Measurements from ENCODE around the gene TSPAN18.
A peak's percentile ranks its signal among the peaks of the same experiment; 100 is the strongest.

TSPAN18 gene

DNA sequence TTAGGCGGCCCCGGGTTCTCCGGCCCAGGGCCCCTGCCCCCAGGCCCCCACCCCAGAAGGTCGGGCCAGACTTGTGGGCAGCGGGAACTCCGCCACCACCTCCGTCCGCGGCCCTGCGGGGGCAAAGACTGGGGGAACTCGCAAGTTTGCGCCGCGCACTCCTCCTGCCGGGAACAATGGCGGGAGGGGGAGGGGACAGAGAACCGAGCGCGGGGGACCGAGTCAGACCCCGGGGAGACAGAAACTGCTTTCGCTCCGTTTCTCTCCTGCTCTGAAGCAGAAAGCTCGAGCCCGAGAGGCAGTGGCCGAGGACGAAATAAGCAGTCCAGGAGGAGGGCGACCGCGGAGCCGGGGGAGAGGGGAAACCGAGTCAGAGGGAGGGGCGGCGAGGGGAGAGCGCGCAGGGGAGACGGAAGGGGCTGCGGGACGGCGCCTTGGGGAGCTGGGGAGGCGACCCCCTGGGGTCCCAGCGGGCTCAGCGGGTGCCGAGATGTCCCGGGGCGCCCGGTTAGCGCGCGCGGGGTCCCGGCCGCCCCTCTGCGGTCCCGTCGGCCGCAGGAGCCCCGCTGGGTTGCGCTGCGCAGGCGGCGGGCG lies 223.4 kb downstream of the TSPAN18 start:
- DNase-seq = no peak

DNA sequence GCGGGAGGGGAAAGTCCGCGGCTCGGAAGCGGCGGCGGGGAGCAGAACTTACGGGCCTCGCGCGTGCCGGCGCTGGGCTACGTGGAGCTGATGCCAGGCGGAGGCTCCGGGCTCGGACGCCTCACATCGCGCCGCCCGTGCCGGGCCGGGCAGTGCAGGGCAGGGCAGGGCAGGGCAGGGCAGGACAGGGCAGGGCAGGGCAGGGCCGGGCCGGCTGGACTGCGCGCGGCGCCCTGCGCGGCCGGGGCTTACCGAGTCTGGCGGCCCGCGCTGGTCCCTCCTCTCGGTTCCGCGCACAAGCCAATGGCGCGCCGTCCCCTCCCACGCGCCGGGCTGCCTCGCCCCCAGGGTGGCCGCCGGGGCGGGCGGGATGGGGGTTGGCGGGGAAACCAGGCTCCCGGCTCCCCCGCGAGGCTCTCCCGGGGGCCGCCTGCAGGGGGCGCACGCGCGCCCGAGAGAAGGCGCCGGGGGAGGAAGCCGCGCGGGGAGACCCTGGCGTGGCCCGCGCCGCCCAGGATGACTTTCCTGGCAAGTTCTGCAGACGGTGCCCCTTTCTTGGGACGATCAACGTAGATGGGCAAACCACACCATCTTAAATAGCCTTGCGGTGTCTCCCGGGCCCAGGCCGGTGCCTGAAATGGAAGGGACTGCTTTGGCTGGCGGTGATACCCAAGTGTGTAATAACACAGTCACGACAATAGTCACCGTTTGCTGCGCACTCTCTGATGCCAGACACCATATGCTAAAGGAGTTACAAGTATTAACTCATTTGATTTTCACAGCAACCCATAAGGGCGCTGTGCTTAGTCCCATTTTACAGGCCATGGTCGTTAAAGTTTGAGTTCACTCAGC lies 224.1 kb downstream of the TSPAN18 start, which contains the start of gene TP53I11:
TP53I11 (minus strand) TSS at position 259 of the 852 bp plus-strand sequence. CDS start 12,548 bp downstream, outside the sequence.
- DNase-seq = peak; percentile 84

DNA sequence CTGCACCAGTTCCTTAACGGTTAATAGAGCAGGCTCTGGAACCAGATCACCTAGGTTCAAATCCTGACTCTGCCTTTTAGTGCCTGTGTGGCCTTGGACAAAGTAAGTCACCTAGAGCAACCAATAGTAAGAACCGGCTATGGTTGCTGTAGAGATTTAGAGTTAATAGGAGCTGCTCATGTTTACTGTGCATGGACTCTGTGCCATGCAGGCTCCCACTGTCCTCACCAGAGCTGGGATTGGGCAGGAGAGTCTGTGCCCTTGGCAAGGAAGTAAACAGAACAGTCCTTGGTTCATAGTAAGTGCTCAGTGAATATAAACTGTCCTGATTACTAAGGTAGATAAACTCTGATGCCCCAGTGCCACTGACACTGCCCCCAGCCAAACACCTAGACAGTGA lies 225.3 kb downstream of the TSPAN18 start:
- DNase-seq = no peak

DNA sequence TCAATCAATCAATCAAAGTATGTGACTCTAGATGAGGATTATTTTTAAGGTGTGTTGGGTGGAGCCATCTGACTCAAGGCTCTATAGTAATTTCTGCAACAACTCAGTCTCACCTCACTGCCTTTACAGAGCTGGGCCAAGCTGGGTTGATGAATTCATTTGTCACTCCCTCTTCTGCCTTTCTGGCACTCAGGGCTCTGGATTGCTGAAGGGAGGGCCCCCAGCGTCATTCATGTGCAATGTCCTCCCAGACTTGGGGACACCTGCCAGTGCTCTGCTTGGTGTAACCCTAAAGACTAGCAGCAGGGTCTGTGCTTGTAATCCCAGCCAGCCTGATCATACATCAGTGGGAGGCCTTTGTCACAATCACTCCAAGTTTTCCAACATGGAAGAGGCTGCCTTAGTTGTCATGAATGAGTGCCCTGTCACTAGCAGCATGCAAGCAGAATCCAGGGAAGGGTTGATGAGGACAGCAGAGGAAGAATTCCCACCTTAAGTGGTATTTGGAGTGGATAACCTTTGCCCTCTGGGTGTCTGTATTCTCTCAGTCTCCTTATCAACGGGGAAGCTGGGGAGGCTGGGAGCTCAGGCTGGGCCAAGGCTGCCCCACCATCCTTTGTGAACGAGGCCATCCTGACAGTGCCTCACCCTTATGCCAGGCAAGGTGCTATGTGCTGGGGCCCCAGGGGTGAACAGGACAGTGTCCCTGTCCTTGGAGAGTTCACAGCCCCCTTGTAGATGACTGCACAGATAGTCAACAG lies 225.9 kb downstream of the TSPAN18 start:
- DNase-seq = no peak

DNA sequence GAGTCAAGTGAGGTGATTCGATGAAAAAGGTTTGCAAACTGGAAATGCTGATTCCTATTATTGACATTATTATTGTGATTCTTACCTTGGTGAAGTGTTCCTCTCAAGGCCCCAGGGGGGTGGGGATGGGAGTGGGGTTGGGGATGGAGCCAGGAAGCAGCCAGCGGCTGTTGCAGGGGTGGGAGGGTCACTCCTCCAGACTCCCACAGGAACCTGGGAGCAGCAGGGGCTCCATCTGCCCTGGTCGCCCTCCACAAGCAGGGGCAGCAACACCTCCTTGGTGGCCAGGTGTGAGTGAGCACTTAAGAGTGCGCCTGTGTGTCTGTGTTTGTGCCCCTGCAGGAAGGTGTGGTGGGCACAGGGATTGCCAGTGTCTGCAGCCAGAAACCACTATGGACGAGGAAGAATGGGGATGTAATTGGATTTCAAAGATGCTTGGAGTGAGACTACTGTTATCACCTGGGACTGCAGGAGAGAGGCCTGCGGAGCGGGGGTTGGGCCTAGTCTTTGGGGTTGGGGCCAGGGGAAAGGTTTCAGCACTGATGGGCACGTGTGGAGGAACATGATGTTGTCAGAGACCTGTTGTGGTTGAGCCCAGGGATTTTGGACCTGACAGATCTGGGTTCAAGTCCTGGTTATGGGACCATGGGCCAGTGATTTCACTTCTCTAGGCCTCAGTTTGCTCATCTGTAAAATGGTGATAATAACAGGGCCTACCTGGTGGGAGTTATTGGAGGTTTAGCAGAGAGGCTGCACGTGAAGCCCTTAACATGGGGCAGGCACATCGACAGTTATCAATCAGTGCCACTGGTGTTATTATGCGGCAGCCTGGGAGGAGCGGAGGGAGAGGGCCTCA lies 227.5 kb downstream of the TSPAN18 start:
- no peak for DNase-seq

DNA sequence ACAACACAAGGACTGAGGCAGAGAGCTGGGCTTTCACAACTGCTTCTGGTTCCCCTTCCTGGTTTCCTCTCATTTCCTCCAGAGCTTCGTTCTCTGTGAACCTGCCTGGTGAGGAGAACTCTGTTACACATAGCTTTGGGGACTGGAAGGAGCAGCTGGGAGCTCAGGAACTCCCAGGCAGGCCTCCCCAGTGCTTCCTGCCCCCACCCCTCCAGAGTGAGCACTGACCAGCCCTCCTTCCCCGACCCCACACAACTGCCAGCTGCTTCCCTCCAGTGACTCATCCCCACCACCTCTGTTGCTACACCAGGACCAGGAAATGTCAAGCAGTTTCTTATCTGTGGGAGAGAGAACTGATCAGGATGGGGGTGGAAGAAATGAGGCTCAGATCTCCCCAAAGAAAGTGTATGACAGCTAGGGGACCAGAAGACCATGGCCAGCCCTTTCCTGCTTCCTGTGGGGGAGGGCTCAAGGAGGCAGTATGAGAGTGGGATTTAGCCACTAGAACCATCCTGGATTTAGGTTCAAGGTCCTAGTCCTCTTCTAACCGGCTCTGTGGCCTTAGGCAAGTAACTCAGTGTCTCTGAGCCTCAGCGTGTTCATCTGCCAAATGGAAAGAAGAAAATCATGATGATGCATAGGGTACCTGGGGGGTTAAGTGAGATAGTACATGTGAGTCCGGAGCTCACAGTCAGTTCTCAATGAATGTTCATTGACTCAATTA lies 228.4 kb downstream of the TSPAN18 start:
- DNase-seq = no peak

DNA sequence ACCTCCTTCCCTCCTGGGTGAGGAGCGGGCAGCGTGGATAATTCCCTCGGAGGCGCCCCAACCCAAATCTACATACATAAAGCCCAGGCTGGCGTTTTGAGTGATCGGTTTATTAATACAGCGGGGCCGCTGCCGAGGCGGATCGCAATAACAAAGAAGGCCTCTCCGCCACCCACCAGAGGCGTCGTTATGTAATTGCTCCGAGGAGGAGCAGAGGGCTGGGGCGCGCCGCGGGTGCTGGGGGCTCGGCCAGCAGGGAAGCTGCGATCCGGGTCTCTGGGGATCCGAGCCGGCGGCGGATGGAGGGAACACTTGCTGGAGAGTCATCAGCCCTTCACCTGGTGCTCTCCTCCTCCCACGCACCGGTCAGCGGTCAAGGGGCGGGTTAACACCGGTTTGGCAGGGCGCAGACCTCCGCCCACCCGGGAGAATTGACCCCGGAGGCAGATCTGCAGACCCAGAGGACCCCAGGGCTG lies 230.3 kb downstream of the TSPAN18 start:
- no peak for DNase-seq

DNA sequence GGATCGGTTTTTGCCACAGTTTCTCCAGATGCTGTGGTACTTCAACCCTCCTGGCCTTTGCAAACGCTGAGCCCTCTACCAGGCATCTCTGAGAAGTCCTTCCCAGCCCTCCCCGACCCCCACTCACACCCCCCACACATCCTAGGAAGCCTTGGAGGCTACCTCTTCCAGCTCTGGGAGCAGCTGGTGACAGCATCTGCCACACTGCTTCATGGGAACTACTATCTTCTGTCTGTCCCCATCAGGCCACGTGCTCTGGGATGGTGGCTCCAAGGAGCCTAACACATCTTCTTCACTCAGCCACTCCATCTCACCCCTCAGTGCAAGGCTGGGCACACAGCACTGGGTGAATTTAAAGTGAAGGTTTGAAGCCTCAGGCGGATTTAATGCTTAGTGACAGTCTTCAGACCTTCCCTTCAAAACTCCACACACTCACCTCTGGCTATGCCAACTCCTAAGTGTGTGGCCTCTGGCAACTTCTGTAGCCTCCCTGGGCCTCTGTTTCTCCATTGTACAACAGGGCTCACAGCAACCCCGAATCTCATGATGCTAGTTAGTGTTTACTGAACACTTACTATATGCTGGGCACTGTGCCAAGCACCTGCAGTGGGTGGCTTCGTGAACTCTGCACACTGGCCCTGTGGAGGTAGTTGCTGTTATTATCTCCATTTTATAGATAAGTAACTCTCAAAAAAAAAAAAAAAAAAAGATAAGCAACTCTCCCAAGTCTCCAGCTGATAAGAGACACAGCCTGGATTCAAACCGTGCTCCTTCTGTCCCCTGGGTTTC lies 231.2 kb downstream of the TSPAN18 start:
- DNase-seq = peak; percentile 27

DNA sequence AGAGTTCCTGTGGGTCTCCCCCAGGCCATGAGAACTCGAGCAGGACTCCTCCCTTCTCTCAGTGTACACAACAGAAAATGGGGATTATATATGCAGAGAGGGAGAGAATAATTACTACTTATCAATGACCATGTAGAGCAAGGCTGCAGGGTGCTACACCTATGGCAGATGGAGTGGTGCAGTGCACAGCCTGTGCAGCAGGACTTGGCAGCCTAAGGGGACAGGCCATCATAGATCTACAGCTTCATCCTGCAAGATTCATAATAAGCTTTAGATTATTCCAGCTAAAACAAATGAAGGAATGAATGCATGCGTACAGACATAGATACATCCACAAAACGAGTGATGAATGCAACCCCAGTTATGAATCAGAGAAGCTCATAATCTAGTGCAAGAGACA lies 232.3 kb downstream of the TSPAN18 start:
- no peak for DNase-seq

DNA sequence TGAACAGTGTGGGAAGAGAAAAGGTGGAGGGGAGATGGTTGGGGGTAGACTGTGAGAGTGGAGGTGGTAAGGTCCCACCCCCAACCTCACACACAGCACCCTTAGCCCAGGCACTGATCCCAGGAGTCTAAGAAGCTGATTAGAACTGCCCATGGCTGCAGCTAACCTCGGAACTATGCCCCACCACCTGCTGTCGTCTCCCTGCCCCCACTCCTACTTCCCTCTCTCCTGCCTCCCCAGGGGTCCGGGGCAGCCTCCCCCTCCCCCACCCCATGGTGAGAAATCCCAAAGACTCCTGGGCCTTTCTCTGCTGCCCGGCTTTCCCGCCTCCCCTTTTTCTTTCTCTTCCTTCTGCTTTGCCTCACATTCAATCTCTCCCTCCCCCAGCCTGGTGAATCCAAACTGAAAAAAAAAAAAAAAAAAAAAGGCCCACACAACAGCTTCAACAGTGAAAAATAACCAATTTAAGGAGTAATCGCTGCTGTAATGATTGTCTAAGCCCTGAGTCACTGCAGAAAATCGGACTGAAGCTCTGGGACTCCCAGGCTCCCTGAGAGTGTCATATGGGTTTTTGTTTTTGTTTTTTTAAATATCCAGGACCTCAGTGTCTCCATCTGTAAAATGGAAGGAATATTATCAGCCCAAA lies 233.6 kb downstream of the TSPAN18 start:
- no peak for DNase-seq

DNA sequence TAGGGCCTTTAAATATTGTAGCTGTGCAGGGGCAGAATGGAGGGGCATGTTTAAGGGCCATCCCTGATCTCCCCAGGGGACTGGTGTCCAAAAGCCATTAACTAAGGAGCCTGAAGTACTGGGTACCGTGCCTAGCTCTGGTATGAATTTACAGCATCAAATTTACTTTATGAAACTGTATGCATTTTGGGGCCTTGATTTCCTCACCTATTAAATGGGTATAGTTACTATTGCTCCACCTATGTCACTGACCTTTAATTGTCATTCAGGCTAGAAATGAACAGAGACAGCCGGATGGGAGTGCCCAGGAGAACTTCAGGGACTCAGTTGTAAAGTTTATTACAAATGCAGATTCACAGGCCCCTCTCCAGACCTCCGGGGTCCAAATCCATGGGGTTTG lies 235.7 kb downstream of the TSPAN18 start:
- DNase-seq = no peak

DNA sequence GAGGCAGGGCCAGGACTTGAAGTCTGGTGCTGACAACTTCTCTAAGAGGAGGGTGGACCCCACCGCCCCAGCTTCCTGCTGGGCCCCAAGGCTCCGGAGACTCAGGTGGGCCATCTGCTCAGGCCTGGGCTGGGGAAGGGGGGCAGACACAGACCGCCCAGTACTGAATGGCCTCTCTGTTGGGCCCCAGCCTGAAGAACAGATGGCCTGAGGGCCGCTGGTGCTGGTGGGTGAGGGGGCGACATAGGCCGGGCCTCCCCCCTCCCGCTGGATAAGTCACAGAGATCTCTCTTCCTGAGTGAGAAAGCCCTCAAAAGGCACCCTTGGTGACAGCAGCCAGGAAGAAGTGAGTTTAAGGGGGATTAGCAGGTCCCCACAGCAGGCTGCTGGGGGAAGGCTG lies 236.4 kb downstream of the TSPAN18 start:
- no peak for DNase-seq

DNA sequence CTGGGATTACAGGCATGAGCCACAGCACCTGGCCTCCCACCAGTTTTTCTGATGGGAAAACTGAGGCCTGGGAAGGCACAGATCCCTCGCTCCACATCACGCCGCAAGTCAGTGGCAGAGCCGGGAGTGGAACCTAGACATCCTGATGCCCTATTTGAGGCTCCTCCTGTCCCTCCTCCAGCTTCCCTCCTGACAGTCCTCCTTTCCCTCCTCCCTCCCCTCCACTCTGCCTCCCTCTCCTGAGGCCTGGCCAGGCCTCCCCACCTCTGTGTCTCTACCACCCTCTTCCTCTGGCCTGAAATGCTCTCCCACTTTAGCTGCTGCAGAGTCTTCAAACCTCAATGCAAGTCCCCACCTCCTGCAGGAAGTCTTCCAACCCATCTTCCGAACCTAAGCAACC lies 237.2 kb downstream of the TSPAN18 start:
- DNase-seq = no peak

DNA sequence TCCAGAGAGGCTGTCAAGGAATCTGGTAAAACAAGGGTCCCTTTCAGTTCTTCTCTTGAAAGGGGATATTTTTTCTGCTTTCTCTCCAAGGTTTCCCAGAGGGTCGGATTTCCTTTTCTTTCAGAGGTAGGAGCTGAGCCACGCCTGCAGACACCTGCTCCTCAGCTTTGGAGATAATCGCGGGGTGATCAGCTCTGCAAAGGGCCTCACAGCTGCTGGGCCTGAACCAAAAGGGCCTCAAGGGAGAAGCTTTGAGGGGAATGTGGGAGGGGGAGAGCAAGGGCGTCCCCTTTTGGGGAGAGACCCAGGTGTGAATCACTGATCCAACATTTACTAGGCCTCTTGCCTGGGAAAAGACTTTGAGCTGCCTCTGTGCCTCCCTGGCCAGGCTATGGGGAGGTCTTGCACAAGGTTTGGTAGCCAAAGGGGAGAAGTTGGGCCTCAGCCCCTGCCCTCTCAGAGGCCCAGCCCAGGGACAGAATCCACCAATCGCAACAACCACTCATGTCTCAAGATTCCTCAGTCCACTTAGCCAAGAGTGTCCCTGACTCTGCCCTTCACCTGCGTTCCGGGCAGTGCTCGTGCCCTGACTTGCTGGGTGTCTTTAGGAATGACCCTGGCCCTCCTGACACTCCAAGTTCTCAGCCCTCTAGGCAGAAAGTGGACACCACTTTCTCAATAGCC lies 237.9 kb downstream of the TSPAN18 start:
- DNase-seq = no peak

DNA sequence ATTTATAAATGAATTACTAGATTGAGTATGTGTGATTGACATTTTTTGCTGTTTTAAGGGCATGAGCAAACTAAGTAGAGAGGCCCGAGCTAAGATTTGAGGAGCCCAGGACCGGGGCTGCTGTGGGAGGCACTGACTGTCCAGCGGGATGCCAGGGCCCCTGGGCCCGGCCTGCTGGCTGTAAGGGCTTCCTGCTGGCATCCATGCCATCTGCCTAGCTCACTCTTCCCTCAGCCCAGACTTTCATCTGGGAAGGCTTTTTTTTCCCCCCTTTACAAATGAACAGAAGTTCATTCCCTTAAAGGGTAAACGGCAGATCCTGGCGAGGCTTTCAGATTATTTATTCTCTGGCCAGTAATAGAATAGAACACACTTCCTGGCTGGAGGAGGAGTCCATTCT lies 239.9 kb downstream of the TSPAN18 start:
- DNase-seq = no peak

DNA sequence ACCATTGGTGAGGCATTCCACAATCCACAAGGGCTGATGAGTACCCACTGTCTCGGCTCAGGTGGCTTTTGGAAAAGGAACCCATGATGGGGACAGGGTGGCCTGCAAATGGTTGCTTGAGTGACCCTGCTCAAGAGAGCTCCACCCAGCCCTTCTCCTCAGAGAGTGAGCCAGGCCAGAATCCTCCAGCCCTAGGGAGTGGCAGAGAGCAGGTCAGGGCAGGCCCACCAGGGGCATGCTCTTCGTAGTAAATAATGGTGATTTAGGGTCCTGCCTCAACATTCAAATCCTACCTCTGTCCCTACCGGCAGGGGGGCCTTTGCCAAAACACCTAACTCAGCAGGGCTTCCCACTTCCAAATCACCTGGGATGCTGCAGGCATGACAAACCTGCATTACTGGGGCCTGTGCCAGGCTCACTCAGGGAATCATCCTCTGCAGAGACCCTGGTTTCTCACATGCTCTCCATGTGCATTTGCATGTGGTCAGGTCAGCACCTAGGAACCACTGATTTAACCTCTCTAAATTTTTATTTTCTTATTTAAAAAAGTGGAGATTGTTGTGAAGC lies 241.3 kb downstream of the TSPAN18 start:
- DNase-seq = no peak

DNA sequence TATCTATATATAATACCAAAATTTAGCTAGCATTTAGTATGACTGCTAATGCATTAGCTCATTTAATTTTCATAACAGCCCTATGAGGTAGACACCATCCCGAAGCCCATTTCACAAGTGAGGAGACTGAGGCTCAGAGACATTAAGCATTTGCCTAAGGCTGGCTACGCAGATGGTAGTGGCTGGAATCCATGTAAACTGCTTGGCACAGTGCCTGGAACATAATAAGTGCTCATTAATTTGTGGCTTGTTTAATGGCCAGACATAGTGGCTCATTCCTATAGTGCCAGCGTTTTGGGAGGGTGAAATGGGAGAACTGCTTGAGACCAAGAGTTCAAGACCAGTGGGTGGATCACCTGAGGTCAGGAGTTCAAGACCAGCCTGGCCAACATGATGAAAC lies 241.7 kb downstream of the TSPAN18 start:
- peak; percentile 63 for DNase-seq

DNA sequence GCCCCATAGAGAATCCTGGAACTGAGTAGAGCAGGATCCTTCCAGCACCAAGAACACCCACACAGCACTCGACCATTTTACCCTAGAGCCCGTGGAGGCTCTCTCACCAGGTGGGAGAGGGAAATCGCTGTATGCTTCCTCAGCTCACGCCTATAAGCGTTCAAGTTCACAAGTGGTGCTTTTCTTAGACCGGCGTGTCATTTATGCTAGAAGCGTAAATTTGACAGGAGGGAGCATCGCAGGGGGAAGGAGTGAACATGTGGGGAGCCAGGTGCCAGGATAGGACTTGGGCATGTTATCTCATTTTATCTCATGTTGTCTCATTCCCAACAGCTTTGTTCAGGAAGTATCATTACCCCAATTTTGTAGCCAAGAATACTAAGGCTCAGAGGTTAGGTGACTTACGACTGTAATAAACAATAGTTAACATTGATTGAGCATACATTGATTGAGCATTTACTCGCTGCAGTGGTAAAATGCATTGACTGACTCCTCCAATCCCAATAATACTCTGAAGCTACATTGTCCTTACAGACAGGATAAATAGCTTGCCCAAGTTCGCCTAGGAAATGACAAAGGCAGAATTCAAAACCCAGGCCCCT lies 243.0 kb downstream of the TSPAN18 start:
- DNase-seq = no peak

DNA sequence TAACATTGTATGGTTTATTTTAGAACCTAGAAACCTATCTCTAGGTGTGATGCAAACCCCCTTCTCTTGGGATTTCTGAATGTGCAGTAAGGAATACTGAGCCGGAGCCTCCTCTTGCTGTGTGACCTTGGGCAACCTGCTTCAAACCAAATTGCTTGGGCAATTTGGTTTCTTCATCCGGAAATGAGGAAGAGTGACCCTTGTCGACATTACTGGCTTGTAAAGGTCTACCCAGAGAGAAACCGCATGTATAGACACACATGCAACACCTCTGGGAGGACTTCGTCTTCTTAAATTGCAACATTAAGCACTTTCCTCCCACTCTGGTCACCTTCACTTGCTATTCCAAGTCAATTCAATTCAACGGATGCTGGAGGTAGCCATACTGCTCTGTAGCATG lies 243.5 kb downstream of the TSPAN18 start:
- no peak for DNase-seq
